CD4-positive, alpha-beta memory T cell (primary cell): ENCODE results near the gene RGMB. TPM values are rescaled to one million over a fixed set of nuclear protein-coding genes. Genes with fewer than 3 reads are reported as not detected.
A peak's percentile ranks its signal among the peaks of the same experiment; 100 is the strongest.

Experiments used
- CTCF ChIA-PET: fragments of 350-600 bp; sonication (Branson Sonifier 250); formaldehyde crosslinking; loops from one replicate; lab custom pipeline; 2021; ENCODE audit warnings: inconsistent platforms; ENCODE audit not compliant: partially characterized antibody; lab: Charles Lee
- POLR2A ChIA-PET: fragments of 350-600 bp; sonication (Branson Sonifier 250); formaldehyde crosslinking; loops from one replicate; lab custom pipeline; 2021; ENCODE audit not compliant: partially characterized antibody; lab: Charles Lee
- DNase-seq, 5 donors: peaks; one replicate each; pipeline versions ENCODE4 v3.0.0 to v3.0.0-alpha.2; 2020 to 2022; ENCODE audit warnings: mixed read lengths in 1 of 5
- H3K27ac ChIP-seq: one replicate; pipeline ENCODE4 v1.7.0; 2013; ENCODE audit warnings: low read depth, low read length
- H3K27me3 ChIP-seq: 2 replicates; pipeline ENCODE4 v1.7.0; 2013; ENCODE audit warnings: mild to moderate bottlenecking, low read length, moderate library complexity; ENCODE audit not compliant: insufficient read depth
- H3K36me3 ChIP-seq: 2 replicates; pipeline ENCODE4 v1.7.0; 2013; ENCODE audit warnings: mild to moderate bottlenecking, low read length, moderate library complexity; ENCODE audit not compliant: insufficient read depth
- H3K4me1 ChIP-seq: 2 replicates; pipeline ENCODE4 v1.7.0; 2013; ENCODE audit warnings: mild to moderate bottlenecking, low read length, moderate library complexity; ENCODE audit not compliant: insufficient read depth
- H3K4me3 ChIP-seq, 2 donors: one replicate each; pipeline ENCODE4 v1.7.0; 2013; ENCODE audit warnings: low read length in 2 of 2, mild to moderate bottlenecking in 1 of 2
- H3K9me3 ChIP-seq, 2 donors: one replicate each; pipeline ENCODE4 v1.7.0; 2013; ENCODE audit warnings: low read length in 2 of 2, control low read depth in 1 of 2; ENCODE audit not compliant: control insufficient read depth in 1 of 2
- H3K27ac Mint-ChIP-seq, 7 donors: one replicate each; pipeline ENCODE4 v1.8.0; 2020 to 2021; ENCODE audit warnings: mixed read lengths in 7 of 7, mild to moderate bottlenecking in 6 of 7, inconsistent platforms in 3 of 7, moderate library complexity in 3 of 7
- H3K27me3 Mint-ChIP-seq, 2 donors: one replicate each; pipeline ENCODE4 v1.8.0; 2020 to 2021; ENCODE audit warnings: mixed read lengths in 2 of 2
- H3K36me3 Mint-ChIP-seq, 2 donors: one replicate each; pipeline ENCODE4 v1.8.0; 2020 to 2021; ENCODE audit warnings: mixed read lengths in 2 of 2, inconsistent platforms in 1 of 2, mild to moderate bottlenecking in 1 of 2
- H3K4me1 Mint-ChIP-seq, 4 donors: one replicate each; pipeline ENCODE4 v1.8.0; 2020 to 2021; ENCODE audit warnings: mixed read lengths in 4 of 4, mild to moderate bottlenecking in 1 of 4
- H3K4me3 Mint-ChIP-seq, 8 donors: one replicate each; pipeline ENCODE4 v1.8.0; 2020 to 2021; ENCODE audit warnings: mixed read lengths in 8 of 8, mild to moderate bottlenecking in 7 of 8, moderate library complexity in 6 of 8, inconsistent platforms in 3 of 8
- H3K9me3 Mint-ChIP-seq, 8 donors: one replicate each; pipeline ENCODE4 v1.8.0; 2020 to 2021; ENCODE audit warnings: mixed read lengths in 8 of 8, mild to moderate bottlenecking in 5 of 8, inconsistent platforms in 3 of 8, moderate library complexity in 1 of 8
- intact Hi-C: fragments of 100-400 bp; cut with micrococcal nuclease; formaldehyde crosslinking; loops from one replicate; pipeline ENCODE4 v1.15.1; 2023
- polyA plus RNA-seq, 2 donors: library from polyadenylated mRNA; unstranded; fragments of 300-500 nt; fragmentation: Illumina TruSeq; gene quantifications; one replicate each; pipeline ENCODE4 v1.2.3, GENCODE V29; 2021
- total RNA-seq, 2 experiments: library from RNA; stranded (reverse); gene quantifications; one replicate each; pipeline ENCODE4 v1.2.3, GENCODE V29; 2021

Gene RGMB, protein sequence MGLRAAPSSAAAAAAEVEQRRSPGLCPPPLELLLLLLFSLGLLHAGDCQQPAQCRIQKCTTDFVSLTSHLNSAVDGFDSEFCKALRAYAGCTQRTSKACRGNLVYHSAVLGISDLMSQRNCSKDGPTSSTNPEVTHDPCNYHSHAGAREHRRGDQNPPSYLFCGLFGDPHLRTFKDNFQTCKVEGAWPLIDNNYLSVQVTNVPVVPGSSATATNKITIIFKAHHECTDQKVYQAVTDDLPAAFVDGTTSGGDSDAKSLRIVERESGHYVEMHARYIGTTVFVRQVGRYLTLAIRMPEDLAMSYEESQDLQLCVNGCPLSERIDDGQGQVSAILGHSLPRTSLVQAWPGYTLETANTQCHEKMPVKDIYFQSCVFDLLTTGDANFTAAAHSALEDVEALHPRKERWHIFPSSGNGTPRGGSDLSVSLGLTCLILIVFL
- total RNA-seq = 10 to 100 TPM; 16.5 to 17.0 TPM
- polyA plus RNA-seq = 1 to 10 TPM; 5.4 to 7.7 TPM

DNA sequence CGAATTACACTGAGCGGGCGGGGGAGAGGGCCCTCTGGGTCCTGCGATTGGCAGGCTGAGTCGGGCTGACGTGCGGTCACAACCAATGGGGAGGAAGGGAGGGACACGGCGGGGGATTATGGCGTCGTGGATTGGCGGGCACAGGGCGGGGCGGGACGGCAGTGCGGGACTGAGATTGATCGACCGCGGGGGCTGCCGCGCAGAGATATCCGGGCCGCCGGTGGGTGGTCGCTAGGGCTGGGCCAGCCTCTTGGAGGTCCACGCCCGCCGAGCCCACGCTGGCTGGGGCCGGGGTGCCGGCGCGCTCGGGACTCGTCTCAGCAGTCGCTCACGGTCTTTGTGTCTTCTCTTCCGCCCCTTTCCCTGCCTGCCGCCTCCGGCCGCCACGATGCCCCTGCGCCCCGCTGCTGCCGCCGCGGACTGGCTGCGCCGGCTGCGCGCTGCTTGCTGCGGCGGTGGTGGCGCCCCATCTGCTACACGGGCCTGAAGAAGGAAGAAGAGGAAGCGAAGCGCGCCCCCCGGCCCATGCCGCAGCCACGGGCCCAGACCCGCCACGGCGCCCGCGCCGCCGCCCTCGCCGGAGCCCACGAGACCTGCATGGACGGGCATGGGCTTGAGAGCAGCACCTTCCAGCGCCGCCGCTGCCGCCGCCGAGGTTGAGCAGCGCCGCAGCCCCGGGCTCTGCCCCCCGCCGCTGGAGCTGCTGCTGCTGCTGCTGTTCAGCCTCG is at the start of gene RGMB:
RGMB (plus strand) TSS at position 200 of the 728 bp plus-strand sequence; CDS start at position 608, 408 bp downstream.
- no peaks in the 10 kb centered on the region for H3K36me3 ChIP-seq
- H3K9me3 Mint-ChIP-seq = peaks cover 0 to 4% (median 0%) of the 10 kb centered on the region in 8 donors
- peaks cover 34 to 70% (median 50%) of the 10 kb centered on the region in 4 donors for H3K4me1 Mint-ChIP-seq

DNA sequence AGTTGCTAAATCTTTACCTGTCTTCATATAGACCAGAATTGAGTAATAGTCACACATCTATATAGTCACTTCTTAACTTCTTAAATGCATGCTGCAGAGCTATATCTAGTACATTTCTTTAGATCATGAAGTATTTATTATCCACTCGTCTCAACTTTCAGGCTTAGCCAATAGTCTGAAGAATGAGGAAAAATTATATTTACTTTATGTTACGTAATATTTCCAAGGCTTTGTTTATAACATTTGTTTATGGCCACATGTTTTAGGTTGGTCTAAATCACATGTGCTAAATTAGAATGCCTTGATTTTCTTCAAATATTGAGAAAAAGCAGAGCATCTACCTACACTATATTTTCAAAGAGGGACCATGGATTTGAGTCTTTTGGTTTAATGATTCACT is 47.2 kb upstream of the RGMB start:
- intact Hi-C loops = no loop called here
- ChIA-PET POLR2A (no interaction called here), CTCF (no interaction called here)
- H3K4me1 Mint-ChIP-seq = no peaks in the 10 kb centered on the region
- H3K4me3 Mint-ChIP-seq = no peak overlapping the region
- no peaks in the 10 kb centered on the region for H3K27me3 ChIP-seq
- no peaks in the 10 kb centered on the region for H3K9me3 Mint-ChIP-seq
- no peak overlapping the region for H3K27ac ChIP-seq
- no peaks in the 10 kb centered on the region for H3K4me1 ChIP-seq
- H3K27ac Mint-ChIP-seq = no peak overlapping the region
- peaks cover 9 to 10% of the 10 kb centered on the region in 2 donors for H3K27me3 Mint-ChIP-seq
- H3K36me3 ChIP-seq = no peaks in the 10 kb centered on the region
- no peaks in the 10 kb centered on the region for H3K9me3 ChIP-seq
- DNase-seq = no peak
- H3K4me3 ChIP-seq = no peak overlapping the region
- no peaks in the 10 kb centered on the region for H3K36me3 Mint-ChIP-seq

More for the DNA sequence above, at the start of gene RGMB:
- peak; percentile 87 to 95 (median 89) for DNase-seq
- H3K4me3 ChIP-seq = peak within 1 kb of the TSS; percentile 71 to 73
- peaks cover 0 to 16% of the 10 kb centered on the region in 2 donors for H3K36me3 Mint-ChIP-seq
- intact Hi-C loops = loop anchor here (1.0 to 10.0 kb wide), 7 partner anchors 156 to 1966 kb away; partner anchors contain the start of genes CHD1, ERAP1, FAM174A and RIOK2
- H3K4me3 Mint-ChIP-seq = peak within 1 kb of the TSS; percentile 94 to 99 (median 98)
- ChIA-PET CTCF (interaction anchor here (6.7 kb wide), 1 partner anchor 11 kb away, joined by 51 read pairs; no protein-coding TSS in a partner anchor), POLR2A (interaction anchor here (1.3 kb wide), 2 partner anchors 156 to 1590 kb away, joined by 5 to 7 read pairs; partner anchors contain the start of genes CHD1 and RIOK2)
- no peaks in the 10 kb centered on the region for H3K9me3 ChIP-seq
- H3K27ac ChIP-seq = peak within 1 kb of the TSS; percentile 59
- H3K27me3 Mint-ChIP-seq = peaks cover 2 to 3% of the 10 kb centered on the region in 2 donors
- H3K4me1 ChIP-seq = peaks cover 48% of the 10 kb centered on the region
- H3K27me3 ChIP-seq = peaks cover 5% of the 10 kb centered on the region
- H3K27ac Mint-ChIP-seq = peak within 1 kb of the TSS; percentile 89 to 98 (median 94)

DNA sequence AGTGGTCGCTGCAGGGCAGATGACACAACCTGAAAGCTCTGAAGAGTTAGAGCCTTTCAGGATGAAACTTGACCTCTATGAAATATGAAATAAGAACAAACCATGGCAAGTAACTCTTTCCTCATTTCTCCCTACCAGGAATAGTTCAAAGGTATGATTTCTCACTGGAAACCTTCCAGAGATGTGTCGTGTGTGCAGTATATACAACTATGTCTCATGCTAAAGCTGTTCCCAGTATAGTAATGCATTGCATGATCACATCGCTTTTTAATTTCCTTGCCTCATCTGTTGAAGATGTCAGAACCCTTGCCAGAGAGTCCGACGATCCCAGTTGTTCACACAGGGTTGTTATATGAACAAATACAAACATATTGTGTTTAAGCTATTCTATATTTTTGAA is 45.8 kb upstream of the RGMB start:
- no peak overlapping the region for H3K4me3 ChIP-seq
- intact Hi-C loops = no loop called here
- H3K4me3 Mint-ChIP-seq = no peak overlapping the region
- peaks cover 9% of the 10 kb centered on the region in 2 donors for H3K27me3 Mint-ChIP-seq
- no peaks in the 10 kb centered on the region for H3K27me3 ChIP-seq
- DNase-seq = no peak
- no peaks in the 10 kb centered on the region for H3K4me1 ChIP-seq
- H3K27ac Mint-ChIP-seq = no peak overlapping the region
- H3K36me3 Mint-ChIP-seq = no peaks in the 10 kb centered on the region
- no peaks in the 10 kb centered on the region for H3K36me3 ChIP-seq
- H3K4me1 Mint-ChIP-seq = no peaks in the 10 kb centered on the region
- ChIA-PET CTCF (no interaction called here), POLR2A (no interaction called here)
- no peak overlapping the region for H3K27ac ChIP-seq
- no peaks in the 10 kb centered on the region for H3K9me3 Mint-ChIP-seq
- no peaks in the 10 kb centered on the region for H3K9me3 ChIP-seq

DNA sequence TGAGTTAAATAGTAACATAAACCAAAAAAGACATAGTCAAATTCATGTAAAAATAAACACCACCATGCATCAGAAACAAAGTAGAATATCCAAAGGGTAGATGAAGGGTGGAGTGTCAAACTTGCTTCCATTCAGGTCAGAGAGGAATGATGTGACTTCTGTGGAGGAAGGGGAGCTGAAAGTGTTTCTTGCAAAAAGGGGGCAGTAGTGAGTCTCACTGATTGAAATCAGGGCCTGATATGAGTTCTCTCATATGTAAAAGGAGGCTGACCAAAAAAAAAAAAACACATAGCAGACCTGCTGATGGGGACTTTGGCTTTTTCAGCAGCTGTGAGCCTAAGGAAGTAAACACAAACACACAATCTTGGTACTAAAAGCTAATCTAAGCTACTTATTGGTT is 38.8 kb upstream of the RGMB start:
- Histone ChIP-seq H3K4me3 (no peak overlapping the region), H3K9me3 (no peaks in the 10 kb centered on the region), H3K27me3 (no peaks in the 10 kb centered on the region), H3K27ac (no peak overlapping the region), H3K36me3 (no peaks in the 10 kb centered on the region), H3K4me1 (no peaks in the 10 kb centered on the region)
- no peaks in the 10 kb centered on the region for H3K4me1 Mint-ChIP-seq
- peaks cover 0 to 13% (median 6%) of the 10 kb centered on the region in 8 donors for H3K9me3 Mint-ChIP-seq
- intact Hi-C loops = no loop called here
- H3K27ac Mint-ChIP-seq = no peak overlapping the region
- CTCF ChIA-PET = interaction anchor here (1.4 kb wide), 1 partner anchor 33 kb away, joined by 4 read pairs; no protein-coding TSS in a partner anchor
- peaks cover 9 to 15% of the 10 kb centered on the region in 2 donors for H3K27me3 Mint-ChIP-seq
- no peak overlapping the region for H3K4me3 Mint-ChIP-seq
- no peaks in the 10 kb centered on the region for H3K36me3 Mint-ChIP-seq
- POLR2A ChIA-PET = no interaction called here
- no peak for DNase-seq

DNA sequence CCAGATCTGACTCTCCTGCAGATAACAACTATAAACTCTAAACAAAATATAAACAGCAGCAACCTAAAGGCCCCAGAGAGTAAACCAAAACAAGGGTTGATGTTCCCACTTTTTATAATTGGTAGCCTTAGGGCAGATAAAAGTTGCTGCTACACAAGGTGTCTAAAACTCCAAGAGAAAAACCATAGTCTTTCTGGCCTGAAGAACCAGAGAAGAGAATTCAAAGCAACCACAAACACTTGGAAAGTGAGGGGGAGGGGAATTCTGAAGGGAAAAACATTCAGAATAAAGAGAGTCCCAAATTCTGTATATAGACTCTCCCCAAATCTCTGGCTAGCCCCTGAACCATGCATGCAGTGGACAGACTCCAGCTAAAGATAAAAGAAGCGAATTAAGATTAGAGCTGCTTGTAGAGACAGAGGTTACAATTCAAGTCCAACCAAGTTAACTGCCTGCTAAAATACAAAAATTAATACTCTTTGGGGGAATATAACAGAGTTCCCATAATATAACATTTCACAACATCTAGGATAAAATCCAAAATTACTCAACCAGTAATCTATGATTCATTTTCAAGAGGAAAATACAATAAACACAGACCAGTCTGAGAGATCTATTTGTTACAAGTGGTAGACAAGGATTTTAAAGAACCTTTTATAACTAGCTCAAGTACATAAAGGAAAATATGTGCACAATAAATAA is 37.5 kb upstream of the RGMB start:
- H3K4me3 ChIP-seq = no peak overlapping the region
- H3K9me3 ChIP-seq = no peaks in the 10 kb centered on the region
- H3K4me1 Mint-ChIP-seq = no peaks in the 10 kb centered on the region
- H3K27ac ChIP-seq = no peak overlapping the region
- no peak overlapping the region for H3K27ac Mint-ChIP-seq
- POLR2A ChIA-PET = no interaction called here
- DNase-seq = no peak
- H3K9me3 Mint-ChIP-seq = peaks cover 0 to 13% (median 6%) of the 10 kb centered on the region in 8 donors
- H3K27me3 Mint-ChIP-seq = peaks cover 9 to 15% of the 10 kb centered on the region in 2 donors
- intact Hi-C loops = no loop called here
- H3K4me3 Mint-ChIP-seq = no peak overlapping the region
- H3K36me3 ChIP-seq = no peaks in the 10 kb centered on the region
- no peaks in the 10 kb centered on the region for H3K4me1 ChIP-seq
- CTCF ChIA-PET = no interaction called here
- no peaks in the 10 kb centered on the region for H3K27me3 ChIP-seq
- H3K36me3 Mint-ChIP-seq = no peaks in the 10 kb centered on the region

DNA sequence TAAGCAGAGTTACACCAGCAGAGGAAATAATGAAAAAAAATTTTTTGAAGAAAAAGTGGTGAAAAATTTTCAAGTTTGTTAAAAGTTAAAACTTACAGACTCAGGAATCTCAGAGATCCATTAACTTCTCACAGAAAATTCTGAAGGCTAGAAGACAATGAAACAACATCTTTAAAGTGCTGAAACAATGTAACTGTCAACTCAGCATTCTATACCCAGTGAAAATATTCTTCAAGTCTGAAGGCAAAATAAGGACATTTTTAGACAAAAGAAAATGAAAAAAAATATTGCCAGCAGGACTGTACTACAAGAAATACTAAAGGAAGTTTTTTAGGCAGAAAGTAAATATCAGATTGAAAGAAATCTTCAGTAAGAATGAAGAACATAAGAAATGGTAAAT is 36.7 kb upstream of the RGMB start:
- Mint-ChIP-seq H3K27me3 (peaks cover 9 to 15% of the 10 kb centered on the region in 2 donors), H3K4me1 (no peaks in the 10 kb centered on the region), H3K9me3 (peaks cover 0 to 13% (median 6%) of the 10 kb centered on the region in 8 donors), H3K4me3 (no peak overlapping the region), H3K27ac (no peak overlapping the region), H3K36me3 (no peaks in the 10 kb centered on the region)
- Histone ChIP-seq H3K27ac (no peak overlapping the region), H3K36me3 (no peaks in the 10 kb centered on the region), H3K4me1 (no peaks in the 10 kb centered on the region), H3K27me3 (no peaks in the 10 kb centered on the region), H3K4me3 (no peak overlapping the region), H3K9me3 (no peaks in the 10 kb centered on the region)
- intact Hi-C loops = no loop called here
- POLR2A ChIA-PET = no interaction called here
- CTCF ChIA-PET = no interaction called here
- no peak for DNase-seq
